ENCODE measurements around the gene MIGA1.
"Not testable (repeated sequence)": the region's sequence is repeated elsewhere in the genome, so short reads cannot be mapped to it uniquely, and the experiment has no call there.

DNA sequence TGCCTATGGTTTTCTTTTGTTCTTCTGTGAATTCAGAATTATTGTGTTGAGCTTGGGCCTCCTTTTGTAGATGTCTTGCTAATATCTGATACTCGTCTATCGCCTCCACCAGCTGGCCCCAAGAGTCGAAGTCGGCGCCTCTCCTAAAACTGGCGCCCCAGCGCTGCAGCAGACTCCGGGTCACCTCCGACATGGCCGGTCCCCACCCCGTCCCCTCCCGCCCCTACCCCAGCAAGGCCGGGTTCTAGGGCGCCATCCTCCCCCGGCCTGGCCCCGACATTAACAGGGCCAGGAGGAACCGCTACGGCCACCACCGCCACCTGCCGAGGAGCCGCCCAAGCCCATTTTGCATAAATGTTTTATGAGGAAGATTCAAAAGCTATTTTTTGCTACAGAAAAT is 32.1 kb downstream of the MIGA1 start:
- TF ChIP-seq, protein P1, sequence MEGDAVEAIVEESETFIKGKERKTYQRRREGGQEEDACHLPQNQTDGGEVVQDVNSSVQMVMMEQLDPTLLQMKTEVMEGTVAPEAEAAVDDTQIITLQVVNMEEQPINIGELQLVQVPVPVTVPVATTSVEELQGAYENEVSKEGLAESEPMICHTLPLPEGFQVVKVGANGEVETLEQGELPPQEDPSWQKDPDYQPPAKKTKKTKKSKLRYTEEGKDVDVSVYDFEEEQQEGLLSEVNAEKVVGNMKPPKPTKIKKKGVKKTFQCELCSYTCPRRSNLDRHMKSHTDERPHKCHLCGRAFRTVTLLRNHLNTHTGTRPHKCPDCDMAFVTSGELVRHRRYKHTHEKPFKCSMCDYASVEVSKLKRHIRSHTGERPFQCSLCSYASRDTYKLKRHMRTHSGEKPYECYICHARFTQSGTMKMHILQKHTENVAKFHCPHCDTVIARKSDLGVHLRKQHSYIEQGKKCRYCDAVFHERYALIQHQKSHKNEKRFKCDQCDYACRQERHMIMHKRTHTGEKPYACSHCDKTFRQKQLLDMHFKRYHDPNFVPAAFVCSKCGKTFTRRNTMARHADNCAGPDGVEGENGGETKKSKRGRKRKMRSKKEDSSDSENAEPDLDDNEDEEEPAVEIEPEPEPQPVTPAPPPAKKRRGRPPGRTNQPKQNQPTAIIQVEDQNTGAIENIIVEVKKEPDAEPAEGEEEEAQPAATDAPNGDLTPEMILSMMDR (IDR thresholded peaks at IDR 0.05), result not testable (repeated sequence)
- TF ChIP-seq POLR2A (IDR thresholded peaks at IDR 0.05), result not testable (repeated sequence)
